Loucy (cell line): Measurements from ENCODE around the gene NKAIN2.

Experiments used
- H2AFZ ChIP-seq: fragments of 200-600 bp; sonication (generic); 2 replicates; pipeline ENCODE4 v1.6.0; 2016; ENCODE audit warnings: antibody characterized with exemption, mild to moderate bottlenecking, low read length, moderate library complexity
- H3F3A ChIP-seq: fragments of 200-600 bp; 2 replicates; pipeline ENCODE4 v1.6.0; 2016; ENCODE audit warnings: antibody characterized with exemption, low read depth, mild to moderate bottlenecking
- H3K27me3 ChIP-seq: fragments of 200-600 bp; sonication (generic); 2 replicates; pipeline ENCODE4 v1.6.1; 2014; ENCODE audit warnings: low read length, mild to moderate bottlenecking; ENCODE audit not compliant: insufficient read depth, poor library complexity, severe bottlenecking
- H3K36me3 ChIP-seq: fragments of 200-600 bp; sonication (generic); 2 replicates; pipeline ENCODE4 v1.6.1; 2016; ENCODE audit warnings: low read length; ENCODE audit not compliant: insufficient read depth
- H3K4me1 ChIP-seq: fragments of 200-600 bp; sonication (generic); 2 replicates; pipeline ENCODE4 v1.5.1; 2014; ENCODE audit warnings: low read length, mild to moderate bottlenecking; ENCODE audit not compliant: insufficient read depth, poor library complexity, severe bottlenecking
- H3K4me2 ChIP-seq: fragments of 200-600 bp; sonication (generic); 2 replicates; pipeline ENCODE4 v1.6.0; 2014; ENCODE audit warnings: antibody characterized with exemption, low read length, low read depth, mild to moderate bottlenecking; ENCODE audit not compliant: poor library complexity, severe bottlenecking
- H3K4me3 ChIP-seq: fragments of 200-600 bp; sonication (generic); 2 replicates; pipeline ENCODE4 v1.5.1; 2014; ENCODE audit warnings: low read length, mild to moderate bottlenecking, mixed read lengths; ENCODE audit not compliant: poor library complexity, severe bottlenecking
- H3K79me2 ChIP-seq: fragments of 200-600 bp; sonication (generic); 2 replicates; pipeline ENCODE4 v1.6.1; 2014; ENCODE audit warnings: low read length; ENCODE audit not compliant: insufficient read depth
- H3K9ac ChIP-seq: fragments of 200-600 bp; sonication (generic); 2 replicates; pipeline ENCODE4 v1.6.0; 2014; ENCODE audit warnings: mild to moderate bottlenecking, low read depth, low read length, moderate library complexity; ENCODE audit not compliant: poor library complexity, severe bottlenecking
- H3K9me2 ChIP-seq: fragments of 200-600 bp; sonication (generic); replicated peaks from 2 replicates; pipeline ENCODE4 v1.6.1; 2016; ENCODE audit warnings: low read depth, low read length, mixed read lengths
- H3K9me3 ChIP-seq: fragments of 200-600 bp; sonication (generic); 2 replicates; pipeline ENCODE4 v1.6.1; 2014; ENCODE audit warnings: mild to moderate bottlenecking, antibody characterized with exemption, low read length, low read depth; ENCODE audit not compliant: insufficient read depth
- H4K20me1 ChIP-seq: fragments of 200-600 bp; sonication (generic); 2 replicates; pipeline ENCODE4 v1.6.0; 2014; ENCODE audit warnings: antibody characterized with exemption, low read length, mild to moderate bottlenecking; ENCODE audit not compliant: insufficient read depth, poor library complexity, severe bottlenecking
- EZH2phosphoT487 ChIP-seq: fragments of 200-600 bp; IDR thresholded peaks from 2 replicates; pipeline ENCODE4 v1.6.1; 2018; ENCODE audit warnings: antibody characterized with exemption, mild to moderate bottlenecking, moderate library complexity, borderline replicate concordance
- TF ChIP-seq, protein P1 (sequence below): fragments of 200-600 bp; sonication (generic); conservative IDR thresholded peaks from 2 replicates; pipeline ENCODE4 v1.5.1; 2014; ENCODE audit warnings: mild to moderate bottlenecking, antibody characterized with exemption, low read length

Gene NKAIN2

DNA sequence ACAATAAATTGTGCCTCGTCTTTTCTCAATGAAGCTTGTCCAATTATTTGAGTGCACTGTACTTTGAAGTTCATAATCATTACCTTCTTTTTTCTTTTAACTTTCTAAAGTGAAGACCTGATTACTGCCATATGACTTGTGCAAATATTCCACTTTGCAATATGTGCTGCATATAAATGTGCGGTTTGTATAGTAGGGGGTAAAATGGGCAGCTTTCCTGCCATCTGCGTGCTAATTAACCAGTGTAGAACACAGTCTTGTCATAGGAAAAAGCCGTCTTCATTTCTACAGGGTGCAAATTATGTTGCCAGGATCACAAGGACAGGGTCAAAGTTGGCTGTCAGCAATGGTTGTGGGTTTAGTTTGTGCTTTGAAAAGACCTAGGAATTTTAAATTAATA, 397.0 kb downstream of the NKAIN2 start:
- no peaks in the 10 kb centered on the region for H3K4me1 ChIP-seq
- no peak overlapping the region for H2AFZ ChIP-seq
- H3K9ac ChIP-seq = no peak overlapping the region
- no peaks in the 10 kb centered on the region for H3K9me3 ChIP-seq
- H3K79me2 ChIP-seq = no peaks in the 10 kb centered on the region
- H3K27me3 ChIP-seq = no peaks in the 10 kb centered on the region
- H3K36me3 ChIP-seq = no peaks in the 10 kb centered on the region
- no peaks in the 10 kb centered on the region for H3K9me2 ChIP-seq
- H3K4me3 ChIP-seq = no peak overlapping the region
- TF ChIP-seq EZH2phosphoT487 = no peak
- TF ChIP-seq, protein P1, sequence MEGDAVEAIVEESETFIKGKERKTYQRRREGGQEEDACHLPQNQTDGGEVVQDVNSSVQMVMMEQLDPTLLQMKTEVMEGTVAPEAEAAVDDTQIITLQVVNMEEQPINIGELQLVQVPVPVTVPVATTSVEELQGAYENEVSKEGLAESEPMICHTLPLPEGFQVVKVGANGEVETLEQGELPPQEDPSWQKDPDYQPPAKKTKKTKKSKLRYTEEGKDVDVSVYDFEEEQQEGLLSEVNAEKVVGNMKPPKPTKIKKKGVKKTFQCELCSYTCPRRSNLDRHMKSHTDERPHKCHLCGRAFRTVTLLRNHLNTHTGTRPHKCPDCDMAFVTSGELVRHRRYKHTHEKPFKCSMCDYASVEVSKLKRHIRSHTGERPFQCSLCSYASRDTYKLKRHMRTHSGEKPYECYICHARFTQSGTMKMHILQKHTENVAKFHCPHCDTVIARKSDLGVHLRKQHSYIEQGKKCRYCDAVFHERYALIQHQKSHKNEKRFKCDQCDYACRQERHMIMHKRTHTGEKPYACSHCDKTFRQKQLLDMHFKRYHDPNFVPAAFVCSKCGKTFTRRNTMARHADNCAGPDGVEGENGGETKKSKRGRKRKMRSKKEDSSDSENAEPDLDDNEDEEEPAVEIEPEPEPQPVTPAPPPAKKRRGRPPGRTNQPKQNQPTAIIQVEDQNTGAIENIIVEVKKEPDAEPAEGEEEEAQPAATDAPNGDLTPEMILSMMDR = no peak
- H3F3A ChIP-seq = no peaks in the 10 kb centered on the region
- H4K20me1 ChIP-seq = no peaks in the 10 kb centered on the region
- H3K4me2 ChIP-seq = no peak overlapping the region

GRCh38 chr6:124203101-124203811, 399.6 kb downstream of the NKAIN2 start:
- H3K4me2 ChIP-seq = no peak overlapping the region
- H3F3A ChIP-seq = no peaks in the 10 kb centered on the region
- no peaks in the 10 kb centered on the region for H3K36me3 ChIP-seq
- TF ChIP-seq EZH2phosphoT487 = no peak
- TF ChIP-seq, protein P1 = no peak
- no peaks in the 10 kb centered on the region for H3K4me1 ChIP-seq
- no peak overlapping the region for H3K9ac ChIP-seq
- no peaks in the 10 kb centered on the region for H3K9me2 ChIP-seq
- no peaks in the 10 kb centered on the region for H3K27me3 ChIP-seq
- no peak overlapping the region for H3K4me3 ChIP-seq
- no peak overlapping the region for H2AFZ ChIP-seq
- no peaks in the 10 kb centered on the region for H3K79me2 ChIP-seq
- H3K9me3 ChIP-seq = no peaks in the 10 kb centered on the region
- no peaks in the 10 kb centered on the region for H4K20me1 ChIP-seq

- no peaks in the 10 kb centered on the region for H3F3A ChIP-seq
- no peak overlapping the region for H2AFZ ChIP-seq
- H3K27me3 ChIP-seq = no peaks in the 10 kb centered on the region
- no peak overlapping the region for H3K4me2 ChIP-seq
- TF ChIP-seq, protein P1 = no peak
- TF ChIP-seq EZH2phosphoT487 = no peak
- H3K4me3 ChIP-seq = no peak overlapping the region
- H3K9me3 ChIP-seq = no peaks in the 10 kb centered on the region
- no peaks in the 10 kb centered on the region for H3K4me1 ChIP-seq
- H3K9me2 ChIP-seq = no peaks in the 10 kb centered on the region
- H3K9ac ChIP-seq = no peak overlapping the region
- no peaks in the 10 kb centered on the region for H3K79me2 ChIP-seq
- no peaks in the 10 kb centered on the region for H4K20me1 ChIP-seq
- H3K36me3 ChIP-seq = no peaks in the 10 kb centered on the region
Observed at GRCh38 chr6:124203812-124204167, 400.1 kb downstream of the NKAIN2 start.
